HG03045 (cell line): ENCODE data around the gene DDX31.

Experiments used
- ATAC-seq: cut with Tn5 transposase; IDR thresholded peaks from one replicate; pipeline ENCODE4 v1.9.1; 2021; ENCODE audit warnings: mild to moderate bottlenecking, moderate library complexity; ENCODE audit not compliant: unreplicated experiment

DDX31 gene

GRCh38 chr9:132597073-132597775 is 72.6 kb downstream of the DDX31 start:
- ATAC-seq: no peak

- ATAC-seq: no peak
These were observed 73.6 kb downstream of the DDX31 start for GRCh38 chr9:132596200-132596599.

GRCh38 chr9:132595319-132595718 is 74.5 kb downstream of the DDX31 start:
- no peak for ATAC-seq

GRCh38 chr9:132594412-132594811 is 75.4 kb downstream of the DDX31 start:
- no peak for ATAC-seq

GRCh38 chr9:132592451-132592850 is 77.3 kb downstream of the DDX31 start:
- ATAC-seq: no peak

- no peak for ATAC-seq
These were observed 78.0 kb downstream of the DDX31 start for GRCh38 chr9:132591751-132592314.

GRCh38 chr9:132591244-132591643 is 78.5 kb downstream of the DDX31 start:
- ATAC-seq: no peak

GRCh38 chr9:132590318-132591182 is 79.2 kb downstream of the DDX31 start:
- no peak for ATAC-seq

GRCh38 chr9:132590037-132590317 is 79.8 kb downstream of the DDX31 start:
- ATAC-seq: no peak

GRCh38 chr9:132589148-132590036 is 80.4 kb downstream of the DDX31 start:
- ATAC-seq: no peak

- no peak for ATAC-seq
These were observed 81.2 kb downstream of the DDX31 start for GRCh38 chr9:132588501-132589147.

GRCh38 chr9:132588098-132588497 is 81.7 kb downstream of the DDX31 start:
- no peak for ATAC-seq

GRCh38 chr9:132587592-132587955 is 82.2 kb downstream of the DDX31 start:
- ATAC-seq: no peak

- no peak for ATAC-seq
These were observed 82.8 kb downstream of the DDX31 start for GRCh38 chr9:132586830-132587591.

- ATAC-seq: no peak
These were observed 83.6 kb downstream of the DDX31 start for GRCh38 chr9:132585954-132586829.

- ATAC-seq: no peak
These were observed 84.9 kb downstream of the DDX31 start for GRCh38 chr9:132584601-132585560.

- ATAC-seq: no peak
These were observed 86.0 kb downstream of the DDX31 start for GRCh38 chr9:132583584-132584304.
